ENCODE data around the gene AIFM3.

DNA sequence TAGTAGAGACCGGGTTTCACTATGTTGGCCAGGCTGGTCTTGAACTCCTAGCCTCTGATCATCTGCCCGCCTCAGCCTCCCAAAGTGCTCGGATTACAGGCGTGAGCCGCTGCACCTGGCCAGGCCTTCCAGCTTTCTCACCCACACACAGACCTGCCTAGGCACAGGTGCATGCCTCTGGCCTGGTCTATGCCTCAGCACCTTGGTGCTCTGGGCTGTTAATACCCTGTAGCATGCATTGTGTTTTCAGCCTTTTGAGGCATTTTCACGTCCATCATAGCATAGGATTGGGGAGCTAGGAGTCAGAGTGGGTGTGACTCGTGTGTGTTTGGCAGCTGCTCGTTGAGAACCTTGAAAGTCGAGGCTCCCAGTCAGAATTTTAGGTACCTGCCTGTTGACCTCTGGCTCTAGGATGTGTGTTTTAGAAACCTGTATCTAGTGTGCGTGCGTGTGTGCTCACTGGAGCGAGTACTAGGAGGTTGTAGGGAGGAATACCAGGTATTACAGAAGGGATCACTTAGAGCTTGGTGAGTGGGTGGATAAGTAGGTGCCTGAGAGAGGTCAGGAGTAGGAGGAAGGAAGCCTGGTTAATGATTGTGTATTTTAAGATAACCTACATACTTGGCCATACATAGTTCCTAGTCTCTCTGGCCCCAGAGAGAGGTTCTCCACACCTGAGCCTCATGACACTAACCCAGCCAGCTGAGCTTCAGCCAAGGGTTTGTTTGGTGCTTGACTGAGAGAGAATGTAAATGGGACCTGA, 29.8 kb upstream of the AIFM3 start:
- TF ChIP-seq, protein P1, sequence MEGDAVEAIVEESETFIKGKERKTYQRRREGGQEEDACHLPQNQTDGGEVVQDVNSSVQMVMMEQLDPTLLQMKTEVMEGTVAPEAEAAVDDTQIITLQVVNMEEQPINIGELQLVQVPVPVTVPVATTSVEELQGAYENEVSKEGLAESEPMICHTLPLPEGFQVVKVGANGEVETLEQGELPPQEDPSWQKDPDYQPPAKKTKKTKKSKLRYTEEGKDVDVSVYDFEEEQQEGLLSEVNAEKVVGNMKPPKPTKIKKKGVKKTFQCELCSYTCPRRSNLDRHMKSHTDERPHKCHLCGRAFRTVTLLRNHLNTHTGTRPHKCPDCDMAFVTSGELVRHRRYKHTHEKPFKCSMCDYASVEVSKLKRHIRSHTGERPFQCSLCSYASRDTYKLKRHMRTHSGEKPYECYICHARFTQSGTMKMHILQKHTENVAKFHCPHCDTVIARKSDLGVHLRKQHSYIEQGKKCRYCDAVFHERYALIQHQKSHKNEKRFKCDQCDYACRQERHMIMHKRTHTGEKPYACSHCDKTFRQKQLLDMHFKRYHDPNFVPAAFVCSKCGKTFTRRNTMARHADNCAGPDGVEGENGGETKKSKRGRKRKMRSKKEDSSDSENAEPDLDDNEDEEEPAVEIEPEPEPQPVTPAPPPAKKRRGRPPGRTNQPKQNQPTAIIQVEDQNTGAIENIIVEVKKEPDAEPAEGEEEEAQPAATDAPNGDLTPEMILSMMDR (conservative IDR thresholded peaks at IDR 0.05; ENCODE audit: low read depth, low read length): no peak
- TF ChIP-seq POLR2A (IDR thresholded peaks at IDR 0.05; ENCODE audit: low read depth, low read length) (no peak), SMC3 (IDR thresholded peaks at IDR 0.05; ENCODE audit: low read depth, low read length) (no peak), RFX5 (IDR thresholded peaks at IDR 0.05; ENCODE audit: low read depth, low read length) (no peak)
- TF ChIP-seq, protein P2, sequence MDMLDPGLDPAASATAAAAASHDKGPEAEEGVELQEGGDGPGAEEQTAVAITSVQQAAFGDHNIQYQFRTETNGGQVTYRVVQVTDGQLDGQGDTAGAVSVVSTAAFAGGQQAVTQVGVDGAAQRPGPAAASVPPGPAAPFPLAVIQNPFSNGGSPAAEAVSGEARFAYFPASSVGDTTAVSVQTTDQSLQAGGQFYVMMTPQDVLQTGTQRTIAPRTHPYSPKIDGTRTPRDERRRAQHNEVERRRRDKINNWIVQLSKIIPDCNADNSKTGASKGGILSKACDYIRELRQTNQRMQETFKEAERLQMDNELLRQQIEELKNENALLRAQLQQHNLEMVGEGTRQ (IDR thresholded peaks at IDR 0.05; ENCODE audit: low read depth, low read length): no peak

Measured in IMR-90 (cell line).